Umbilical cord (tissue), 2 donors: Measurements from ENCODE around the gene HAUS2. TPM values are rescaled to one million over a fixed set of nuclear protein-coding genes. Genes with fewer than 3 reads are reported as not detected.
A peak's percentile ranks its signal among the peaks of the same experiment; 100 is the strongest.
"Not testable (repeated sequence)": the region's sequence is repeated elsewhere in the genome, so short reads cannot be mapped to it uniquely, and the experiment has no call there.

Experiments
- DNase-seq: peaks from one replicate; pipeline ENCODE4 v3.0.0-alpha.2; 2015; ENCODE audit warnings: low spot score
- total RNA-seq: library from RNA; depleted of rRNA; stranded (reverse); fragments of >200 nt; gene quantifications from one replicate; pipeline ENCODE4 v1.2.3, GENCODE V29; 2014; ENCODE audit warnings: low replicate concordance; ENCODE audit not compliant: insufficient read depth

HAUS2 gene
- 52.7 TPM for total RNA-seq

- peak; percentile 90 for DNase-seq
Measured at GRCh38 chr15:42548249-42549031, at the start of gene HAUS2, which contains the start of gene LRRC57. Gene HAUS2, plus strand, starts transcription at chr15:42548838. Its CDS starts 35 bp downstream, at chr15:42548873. Gene LRRC57, minus strand, starts transcription at chr15:42548793. Its CDS starts 359 bp downstream, at chr15:42548434.

GRCh38 chr15:42499858-42500609 is 48.6 kb upstream of the HAUS2 start:
- no peak for DNase-seq

- DNase-seq: no peak
Measured at GRCh38 chr15:42502477-42502876, 46.2 kb upstream of the HAUS2 start.

GRCh38 chr15:42503825-42504224 is 44.8 kb upstream of the HAUS2 start:
- DNase-seq: no peak

GRCh38 chr15:42504631-42505030 is 44.0 kb upstream of the HAUS2 start:
- no peak for DNase-seq

- DNase-seq: no peak
Measured at GRCh38 chr15:42507514-42507913, 41.1 kb upstream of the HAUS2 start.

- peak; percentile 82 for DNase-seq
Measured at GRCh38 chr15:42508263-42508690, 40.4 kb upstream of the HAUS2 start.

GRCh38 chr15:42510258-42511006 is 38.2 kb upstream of the HAUS2 start:
- DNase-seq: no peak

- no peak for DNase-seq
Measured at GRCh38 chr15:42511007-42511391, 37.6 kb upstream of the HAUS2 start.

GRCh38 chr15:42523331-42523730 is 25.3 kb upstream of the HAUS2 start:
- DNase-seq: no peak

GRCh38 chr15:42528970-42529369 is 19.7 kb upstream of the HAUS2 start:
- DNase-seq: no peak

GRCh38 chr15:42533246-42533645 is 15.4 kb upstream of the HAUS2 start:
- no peak for DNase-seq

- no peak for DNase-seq
Measured at GRCh38 chr15:42544853-42545629, 3.6 kb upstream of the HAUS2 start.

GRCh38 chr15:42547918-42548248 is 755 bp upstream of the HAUS2 start:
- DNase-seq: no peak

- DNase-seq: peak; percentile 59
Measured at GRCh38 chr15:42549032-42549491, 424 bp downstream of the HAUS2 start.

- DNase-seq: no peak
Measured at GRCh38 chr15:42549741-42550392, 1.2 kb downstream of the HAUS2 start.

- DNase-seq: no peak
Measured at GRCh38 chr15:42553554-42553953, 4.9 kb downstream of the HAUS2 start.

- DNase-seq: not testable (repeated sequence)
Measured at GRCh38 chr15:42556550-42557207, 8.0 kb downstream of the HAUS2 start.

GRCh38 chr15:42558739-42559138 is 10.1 kb downstream of the HAUS2 start:
- no peak for DNase-seq
